Choroid plexus epithelial cell (primary cell): Measurements from ENCODE around the gene SERPING1.

ENCODE experiments used
- DNase-seq: peaks from one replicate; pipeline ENCODE4 v3.0.0-alpha.2; 2010; ENCODE audit warnings: low read depth
- H3K4me3 ChIP-seq: 2 replicates; pipeline ENCODE4 v1.5.1; 2011; ENCODE audit warnings: low read depth, mild to moderate bottlenecking, control low read depth, low read length, moderate library complexity
- TF ChIP-seq, protein P1 (sequence below): conservative IDR thresholded peaks from 2 replicates; pipeline ENCODE4 v1.5.1; 2011; ENCODE audit warnings: low read depth, mild to moderate bottlenecking, control low read depth, inconsistent platforms, low read length, moderate library complexity

SERPING1 gene

DNA sequence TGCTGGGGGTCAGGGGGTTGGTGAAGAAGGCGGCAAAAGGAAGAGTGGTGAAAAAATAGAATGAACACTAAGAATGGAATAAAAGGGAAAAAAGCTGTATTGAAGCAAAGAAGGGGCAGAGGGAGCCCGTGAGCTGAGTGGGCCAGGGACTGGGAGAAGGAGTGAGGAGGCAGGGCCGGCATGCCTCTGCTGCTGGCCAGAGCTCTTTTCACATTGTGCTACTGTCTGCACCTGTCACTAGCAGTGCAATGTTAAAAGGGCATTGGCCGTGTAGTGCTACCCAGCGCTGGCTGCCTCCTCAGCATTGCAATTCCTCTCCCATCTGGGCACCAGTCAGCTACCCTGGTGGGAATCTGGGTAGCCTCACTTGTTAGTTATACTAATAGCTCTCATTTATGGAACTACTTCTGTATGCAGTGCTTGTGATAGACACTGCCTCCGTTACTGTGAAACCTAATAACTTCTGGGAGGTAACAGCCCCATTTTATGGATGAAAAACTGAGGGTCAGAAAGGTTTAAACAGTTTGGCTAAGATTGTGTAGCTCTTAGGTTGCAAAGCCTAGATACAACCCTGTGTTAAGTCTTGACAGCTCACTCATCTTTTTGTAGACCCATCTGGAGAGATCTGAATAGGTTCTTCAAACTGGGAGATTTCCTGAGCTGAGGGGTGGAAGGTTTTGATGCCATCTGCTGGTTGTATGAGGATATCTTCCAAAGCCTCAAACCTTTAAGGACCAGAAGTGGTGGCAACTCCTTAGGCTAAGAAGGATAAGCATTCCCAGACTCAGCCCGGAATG, 43.7 kb downstream of the SERPING1 start:
- no peak overlapping the region for H3K4me3 ChIP-seq
- TF ChIP-seq, protein P1, sequence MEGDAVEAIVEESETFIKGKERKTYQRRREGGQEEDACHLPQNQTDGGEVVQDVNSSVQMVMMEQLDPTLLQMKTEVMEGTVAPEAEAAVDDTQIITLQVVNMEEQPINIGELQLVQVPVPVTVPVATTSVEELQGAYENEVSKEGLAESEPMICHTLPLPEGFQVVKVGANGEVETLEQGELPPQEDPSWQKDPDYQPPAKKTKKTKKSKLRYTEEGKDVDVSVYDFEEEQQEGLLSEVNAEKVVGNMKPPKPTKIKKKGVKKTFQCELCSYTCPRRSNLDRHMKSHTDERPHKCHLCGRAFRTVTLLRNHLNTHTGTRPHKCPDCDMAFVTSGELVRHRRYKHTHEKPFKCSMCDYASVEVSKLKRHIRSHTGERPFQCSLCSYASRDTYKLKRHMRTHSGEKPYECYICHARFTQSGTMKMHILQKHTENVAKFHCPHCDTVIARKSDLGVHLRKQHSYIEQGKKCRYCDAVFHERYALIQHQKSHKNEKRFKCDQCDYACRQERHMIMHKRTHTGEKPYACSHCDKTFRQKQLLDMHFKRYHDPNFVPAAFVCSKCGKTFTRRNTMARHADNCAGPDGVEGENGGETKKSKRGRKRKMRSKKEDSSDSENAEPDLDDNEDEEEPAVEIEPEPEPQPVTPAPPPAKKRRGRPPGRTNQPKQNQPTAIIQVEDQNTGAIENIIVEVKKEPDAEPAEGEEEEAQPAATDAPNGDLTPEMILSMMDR: peak; percentile 79
- peak; percentile 87 for DNase-seq

- TF ChIP-seq, protein P1: peak; percentile 19
- no peak for DNase-seq
- H3K4me3 ChIP-seq: no peak overlapping the region
These were observed 46.3 kb downstream of the SERPING1 start for GRCh38 chr11:57643802-57644201.

GRCh38 chr11:57644748-57645688, 47.5 kb downstream of the SERPING1 start:
- no peak overlapping the region for H3K4me3 ChIP-seq
- peak; percentile 84 for DNase-seq
- TF ChIP-seq, protein P1: peak; percentile 89

DNA sequence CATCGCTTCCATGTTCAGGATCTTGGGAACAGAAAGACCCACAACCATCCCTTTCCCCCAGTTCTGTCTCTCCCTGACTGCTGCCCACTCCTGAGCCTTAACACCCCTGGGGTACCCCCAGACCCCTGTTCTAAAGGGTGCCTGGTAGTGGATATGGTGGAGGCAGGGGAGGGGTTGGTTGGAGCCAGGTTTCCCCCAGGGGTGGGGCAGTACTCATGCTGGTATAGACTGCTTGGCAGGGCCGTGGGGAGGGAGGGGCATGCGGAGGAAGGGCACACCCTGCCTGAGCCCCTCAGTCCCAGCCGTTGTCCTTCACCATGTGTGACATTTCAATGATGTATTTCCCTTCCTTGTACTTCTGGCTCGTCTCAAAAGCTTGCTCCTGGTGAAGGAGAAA, 48.2 kb downstream of the SERPING1 start:
- no peak for DNase-seq
- TF ChIP-seq, protein P1: no peak
- no peak overlapping the region for H3K4me3 ChIP-seq

DNA sequence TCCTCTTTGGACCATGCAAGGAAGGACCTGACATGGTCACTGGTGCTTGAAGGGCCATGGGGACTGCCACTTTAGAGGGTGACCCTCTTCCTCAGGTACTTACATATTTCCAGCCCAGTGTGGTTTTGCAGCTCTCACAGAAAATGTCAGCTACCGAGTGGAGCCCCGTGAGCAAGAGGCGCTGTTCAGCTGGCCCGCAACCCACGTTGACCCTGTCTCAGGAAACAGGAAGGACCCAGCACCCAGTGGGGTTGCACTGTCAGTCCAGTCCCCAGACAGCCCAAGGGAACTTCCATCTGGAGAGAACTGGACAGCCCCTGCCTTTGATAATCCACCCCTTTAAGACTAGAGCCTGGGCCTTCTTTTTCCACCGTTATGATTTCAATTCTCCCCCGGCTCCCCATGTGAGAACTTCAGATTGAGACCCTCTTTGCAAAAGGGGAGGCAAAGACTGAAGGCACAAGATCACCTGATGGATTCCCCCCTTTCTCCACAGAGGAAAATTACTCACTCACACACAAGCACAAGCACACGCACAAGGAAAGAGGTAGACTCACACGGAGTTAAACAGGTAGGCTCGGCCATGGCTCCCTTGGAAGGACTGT, 48.8 kb downstream of the SERPING1 start:
- no peak overlapping the region for H3K4me3 ChIP-seq
- no peak for DNase-seq

DNA sequence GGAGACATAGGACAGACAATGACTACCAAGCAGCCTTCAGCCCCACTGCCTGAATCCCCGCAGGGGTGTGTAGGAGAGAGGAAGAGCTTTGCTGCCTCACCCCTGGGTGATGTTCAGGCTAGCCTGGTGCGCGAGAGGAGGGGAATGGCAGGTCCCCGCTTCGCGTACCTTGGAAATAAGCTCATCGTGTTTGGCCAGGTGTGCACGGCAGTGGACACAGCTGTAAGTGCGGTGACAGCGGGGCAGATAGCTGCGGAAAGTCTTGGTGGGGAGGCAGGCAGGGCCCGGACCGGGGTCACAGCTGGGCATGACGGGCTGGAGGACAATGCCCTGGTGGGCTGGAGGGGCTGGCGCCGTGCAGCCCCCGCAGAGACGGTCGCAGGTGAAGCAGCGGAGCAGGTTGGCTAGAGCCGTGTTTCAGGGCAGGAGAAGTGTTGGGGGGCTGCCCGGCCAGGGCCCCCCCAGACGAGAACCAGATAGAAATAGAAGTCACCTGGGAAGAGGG, 49.4 kb downstream of the SERPING1 start:
- no peak for DNase-seq
- TF ChIP-seq, protein P1: no peak
- H3K4me3 ChIP-seq: no peak overlapping the region

More for the DNA sequence above, 48.8 kb downstream of the SERPING1 start:
- TF ChIP-seq, protein P1: no peak
